ENCODE results near the gene SMCR8. TPM values are rescaled to one million over a fixed set of nuclear protein-coding genes. Genes with fewer than 3 reads are reported as not detected.

SMCR8 gene, protein sequence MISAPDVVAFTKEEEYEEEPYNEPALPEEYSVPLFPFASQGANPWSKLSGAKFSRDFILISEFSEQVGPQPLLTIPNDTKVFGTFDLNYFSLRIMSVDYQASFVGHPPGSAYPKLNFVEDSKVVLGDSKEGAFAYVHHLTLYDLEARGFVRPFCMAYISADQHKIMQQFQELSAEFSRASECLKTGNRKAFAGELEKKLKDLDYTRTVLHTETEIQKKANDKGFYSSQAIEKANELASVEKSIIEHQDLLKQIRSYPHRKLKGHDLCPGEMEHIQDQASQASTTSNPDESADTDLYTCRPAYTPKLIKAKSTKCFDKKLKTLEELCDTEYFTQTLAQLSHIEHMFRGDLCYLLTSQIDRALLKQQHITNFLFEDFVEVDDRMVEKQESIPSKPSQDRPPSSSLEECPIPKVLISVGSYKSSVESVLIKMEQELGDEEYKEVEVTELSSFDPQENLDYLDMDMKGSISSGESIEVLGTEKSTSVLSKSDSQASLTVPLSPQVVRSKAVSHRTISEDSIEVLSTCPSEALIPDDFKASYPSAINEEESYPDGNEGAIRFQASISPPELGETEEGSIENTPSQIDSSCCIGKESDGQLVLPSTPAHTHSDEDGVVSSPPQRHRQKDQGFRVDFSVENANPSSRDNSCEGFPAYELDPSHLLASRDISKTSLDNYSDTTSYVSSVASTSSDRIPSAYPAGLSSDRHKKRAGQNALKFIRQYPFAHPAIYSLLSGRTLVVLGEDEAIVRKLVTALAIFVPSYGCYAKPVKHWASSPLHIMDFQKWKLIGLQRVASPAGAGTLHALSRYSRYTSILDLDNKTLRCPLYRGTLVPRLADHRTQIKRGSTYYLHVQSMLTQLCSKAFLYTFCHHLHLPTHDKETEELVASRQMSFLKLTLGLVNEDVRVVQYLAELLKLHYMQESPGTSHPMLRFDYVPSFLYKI
- 18.6 and 21.2 TPM in 2 replicates for total RNA-seq

DNA sequence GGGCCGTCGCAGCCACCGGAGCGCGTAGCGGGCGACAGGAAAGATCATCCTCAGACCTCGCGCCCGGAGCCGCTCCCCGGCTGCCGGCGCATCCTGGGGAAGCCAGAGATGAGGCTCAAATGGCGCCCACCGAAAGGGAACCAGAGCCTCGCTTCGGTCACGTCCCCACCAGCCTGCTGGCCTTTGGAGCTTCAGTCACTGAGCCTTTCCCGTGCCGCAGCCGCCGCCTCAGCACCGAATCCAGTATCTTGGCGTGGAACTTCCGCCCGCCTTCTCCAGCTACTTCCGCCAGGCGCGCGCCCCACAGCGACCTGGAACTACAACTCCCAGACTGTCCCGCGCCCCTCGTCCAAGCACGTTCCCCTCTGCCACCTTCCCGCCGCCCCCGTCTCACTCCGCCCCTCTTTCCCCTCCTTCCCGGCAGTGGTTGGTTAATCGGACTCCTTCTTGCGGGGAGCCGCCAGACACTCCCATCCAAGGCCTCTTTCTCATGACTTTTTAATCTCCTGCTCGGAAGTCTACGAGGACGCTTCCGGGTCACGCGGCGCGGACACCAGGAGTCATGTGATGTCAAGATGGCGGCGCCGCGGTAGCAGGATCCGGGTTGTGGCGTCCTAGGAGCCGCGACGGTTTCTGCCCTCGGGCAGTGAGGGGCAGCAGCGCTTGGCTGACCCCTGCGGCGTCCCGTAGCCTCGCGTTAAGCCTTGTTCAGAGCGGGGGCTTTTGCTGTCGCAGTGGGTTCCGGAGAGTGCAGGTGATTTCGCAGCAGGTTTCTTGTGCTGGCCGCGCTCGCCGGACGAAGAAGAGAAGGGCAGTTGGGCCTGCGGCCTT lies at the start of gene SMCR8, which contains the start of gene TOP3A:
Gene SMCR8 (plus strand): TSS at position 563 of the 831 bp plus-strand sequence. CDS start 497 bp downstream, outside the sequence.
Gene TOP3A (minus strand): TSS at position 264 of the 831 bp plus-strand sequence. CDS start 216 bp downstream, at position 48.

DNA sequence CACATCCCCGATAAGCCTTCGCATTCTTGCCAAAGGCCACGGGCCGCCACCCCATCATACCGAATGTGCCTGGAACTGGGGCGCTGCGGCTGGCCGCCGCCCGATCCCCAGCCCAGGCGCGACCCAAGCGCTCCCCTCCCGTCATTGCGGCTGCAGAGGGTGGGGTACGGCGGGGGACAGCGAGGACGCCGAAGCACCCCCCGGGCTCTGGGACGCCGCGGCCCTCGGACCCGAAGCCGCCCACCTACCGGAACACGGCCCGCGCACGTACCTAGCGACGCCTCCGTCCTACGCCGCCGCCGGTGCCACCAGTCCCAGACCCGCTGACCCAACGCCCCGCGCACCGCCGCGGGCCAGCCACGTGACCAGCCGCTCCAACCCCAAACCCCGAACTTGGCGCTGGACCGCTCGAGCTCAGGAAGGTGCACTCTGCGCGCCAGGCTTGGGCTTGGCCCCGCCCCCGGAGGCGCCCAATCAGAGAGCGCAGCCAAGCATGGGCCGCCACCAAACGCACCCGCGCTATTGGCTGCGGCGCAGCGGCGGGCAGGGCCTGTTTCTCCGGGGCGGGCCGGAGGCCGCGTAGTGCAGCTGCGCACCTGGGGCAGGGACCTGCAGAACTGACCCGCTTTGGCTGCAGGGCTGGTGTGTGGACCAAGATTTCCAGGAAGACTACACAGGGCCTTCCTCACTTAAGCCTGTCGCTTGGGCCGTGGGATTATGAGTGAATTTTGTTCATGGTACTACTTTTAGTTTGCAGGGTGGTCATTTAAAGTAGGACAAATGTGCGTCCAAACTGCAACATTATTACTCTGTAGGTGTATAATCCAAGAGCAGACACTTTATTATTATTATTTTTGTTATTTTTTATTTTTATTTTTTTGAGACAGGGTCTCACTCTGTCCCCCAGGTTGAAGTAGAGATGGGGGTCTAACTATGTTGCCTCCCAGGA lies 48.3 kb downstream of the SMCR8 start, which contains the start of gene SHMT1:
Gene SHMT1 (minus strand): TSS at position 450 of the 949 bp plus-strand sequence. CDS start 7,569 bp downstream, outside the sequence.

Other genes with a start within 250 kb of the SMCR8 start
- gene DRG2, start 227.3 kb upstream of the SMCR8 start, total RNA-seq = 32.7 and 39.7 TPM in 2 replicates
- 0.33 and 0.50 TPM in 2 replicates for gene MYO15A, start 206.5 kb upstream of the SMCR8 start, total RNA-seq
- 138 and 151 TPM in 2 replicates for gene ALKBH5, start 131.5 kb upstream of the SMCR8 start, total RNA-seq
- 40.5 and 47.7 TPM in 2 replicates for gene LLGL1, start 89.7 kb upstream of the SMCR8 start, total RNA-seq
- gene FLII, start 56.6 kb upstream of the SMCR8 start, total RNA-seq = 445 and 453 TPM in 2 replicates
- 22.4 and 27.1 TPM in 2 replicates for gene MIEF2, start 54.6 kb upstream of the SMCR8 start, total RNA-seq
- 29.2 and 38.8 TPM in 2 replicates for gene TOP3A, start 299 bp upstream of the SMCR8 start, total RNA-seq
- 18.9 and 27.0 TPM in 2 replicates for gene SHMT1, start 48.3 kb downstream of the SMCR8 start, total RNA-seq
- gene EVPLL, start 62.5 kb downstream of the SMCR8 start, total RNA-seq = not detected in 2 replicates
- gene LGALS9C, start 161.5 kb downstream of the SMCR8 start, total RNA-seq = not detected in 2 replicates